ENCODE results near the gene ADAMTS6. TPM values are rescaled to one million over a fixed set of nuclear protein-coding genes. Genes with fewer than 3 reads are reported as not detected.

The ADAMTS6 gene
- total RNA-seq, 3 donors from 2014 or later (not counting 1 experiment from before 2014, with no cell fraction given) = 0.47 to 1.4 (median 1.1) TPM

- Histone ChIP-seq H3K4me1 (ENCODE audit: control insufficient read depth, insufficient read depth, low read length) (no peaks in the 10 kb centered on the region), H3K27ac (ENCODE audit: low read length) (no peak overlapping the region), H3K9me3 (ENCODE audit: control insufficient read depth, insufficient read depth, low read length) (no peaks in the 10 kb centered on the region), H3K4me3 (ENCODE audit: low read length) (no peak overlapping the region), H3K27me3 (ENCODE audit: control insufficient read depth, insufficient read depth, low read length) (no peaks in the 10 kb centered on the region), H3K36me3 (ENCODE audit: control insufficient read depth, insufficient read depth, low read length) (no peaks in the 10 kb centered on the region)
- ATAC-seq = no peak
- Mint-ChIP-seq H3K4me3 (no peak overlapping the region), H3K27ac (no peak overlapping the region), H3K4me1 (no peaks in the 10 kb centered on the region), H3K36me3 (peaks cover 6% of the 10 kb centered on the region), H3K27me3 (ENCODE audit: low read depth in 2 of 2) (no peaks in the 10 kb centered on the region), H3K9me3 (peaks cover 2% of the 10 kb centered on the region in 2 donors)
- TF ChIP-seq, protein P1, sequence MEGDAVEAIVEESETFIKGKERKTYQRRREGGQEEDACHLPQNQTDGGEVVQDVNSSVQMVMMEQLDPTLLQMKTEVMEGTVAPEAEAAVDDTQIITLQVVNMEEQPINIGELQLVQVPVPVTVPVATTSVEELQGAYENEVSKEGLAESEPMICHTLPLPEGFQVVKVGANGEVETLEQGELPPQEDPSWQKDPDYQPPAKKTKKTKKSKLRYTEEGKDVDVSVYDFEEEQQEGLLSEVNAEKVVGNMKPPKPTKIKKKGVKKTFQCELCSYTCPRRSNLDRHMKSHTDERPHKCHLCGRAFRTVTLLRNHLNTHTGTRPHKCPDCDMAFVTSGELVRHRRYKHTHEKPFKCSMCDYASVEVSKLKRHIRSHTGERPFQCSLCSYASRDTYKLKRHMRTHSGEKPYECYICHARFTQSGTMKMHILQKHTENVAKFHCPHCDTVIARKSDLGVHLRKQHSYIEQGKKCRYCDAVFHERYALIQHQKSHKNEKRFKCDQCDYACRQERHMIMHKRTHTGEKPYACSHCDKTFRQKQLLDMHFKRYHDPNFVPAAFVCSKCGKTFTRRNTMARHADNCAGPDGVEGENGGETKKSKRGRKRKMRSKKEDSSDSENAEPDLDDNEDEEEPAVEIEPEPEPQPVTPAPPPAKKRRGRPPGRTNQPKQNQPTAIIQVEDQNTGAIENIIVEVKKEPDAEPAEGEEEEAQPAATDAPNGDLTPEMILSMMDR (IDR thresholded peaks at IDR 0.05) = no peak
- intact Hi-C loops (cut with micrococcal nuclease) = no loop called here
- DNase-seq = no peak
- WGBS (ENCODE audit: insufficient coverage) = 83% methylated on average over 1 of the region's 1 CpG
Measured at GRCh38 chr5:65423623-65424022, 58.1 kb downstream of the ADAMTS6 start.

- H3K27ac Mint-ChIP-seq = no peak overlapping the region
- no peaks in the 10 kb centered on the region for H3K4me1 Mint-ChIP-seq
- no peaks in the 10 kb centered on the region for H3K4me1 ChIP-seq (ENCODE audit: control insufficient read depth, insufficient read depth, low read length)
- 100% methylated on average over 2 of the region's 2 CpGs for WGBS (ENCODE audit: insufficient coverage)
- no peak overlapping the region for H3K4me3 Mint-ChIP-seq
- DNase-seq = no peak
- H3K27me3 ChIP-seq (ENCODE audit: control insufficient read depth, insufficient read depth, low read length) = no peaks in the 10 kb centered on the region
- no peaks in the 10 kb centered on the region for H3K36me3 ChIP-seq (ENCODE audit: control insufficient read depth, insufficient read depth, low read length)
- ATAC-seq = no peak
- H3K36me3 Mint-ChIP-seq = peaks cover 6% of the 10 kb centered on the region
- TF ChIP-seq, protein P1 (IDR thresholded peaks at IDR 0.05) = no peak
- H3K4me3 ChIP-seq (ENCODE audit: low read length) = no peak overlapping the region
- no peaks in the 10 kb centered on the region for H3K27me3 Mint-ChIP-seq (ENCODE audit: low read depth in 2 of 2)
- intact Hi-C loops (cut with micrococcal nuclease) = no loop called here
- H3K9me3 ChIP-seq (ENCODE audit: control insufficient read depth, insufficient read depth, low read length) = no peaks in the 10 kb centered on the region
- H3K9me3 Mint-ChIP-seq = peaks cover 2% of the 10 kb centered on the region in 2 donors
- no peak overlapping the region for H3K27ac ChIP-seq (ENCODE audit: low read length)
Measured at GRCh38 chr5:65418661-65419060, 63.1 kb downstream of the ADAMTS6 start.

GRCh38 chr5:65413822-65414221 is 67.9 kb downstream of the ADAMTS6 start:
- H3K9me3 Mint-ChIP-seq = peaks cover 0 to 3% of the 10 kb centered on the region in 2 donors
- H3K27ac ChIP-seq (ENCODE audit: low read length) = no peak overlapping the region
- TF ChIP-seq, protein P1 (IDR thresholded peaks at IDR 0.05) = no peak
- no peaks in the 10 kb centered on the region for H3K36me3 Mint-ChIP-seq
- no peaks in the 10 kb centered on the region for H3K36me3 ChIP-seq (ENCODE audit: control insufficient read depth, insufficient read depth, low read length)
- WGBS (ENCODE audit: insufficient coverage) = 48% methylated on average over 2 of the region's 2 CpGs
- no peaks in the 10 kb centered on the region for H3K27me3 ChIP-seq (ENCODE audit: control insufficient read depth, insufficient read depth, low read length)
- H3K4me1 ChIP-seq (ENCODE audit: control insufficient read depth, insufficient read depth, low read length) = no peaks in the 10 kb centered on the region
- no peak overlapping the region for H3K4me3 Mint-ChIP-seq
- H3K4me3 ChIP-seq (ENCODE audit: low read length) = no peak overlapping the region
- ATAC-seq = no peak
- H3K9me3 ChIP-seq (ENCODE audit: control insufficient read depth, insufficient read depth, low read length) = no peaks in the 10 kb centered on the region
- H3K27ac Mint-ChIP-seq = no peak overlapping the region
- H3K4me1 Mint-ChIP-seq = no peaks in the 10 kb centered on the region
- no peak for DNase-seq
- H3K27me3 Mint-ChIP-seq (ENCODE audit: low read depth in 2 of 2) = no peaks in the 10 kb centered on the region
- intact Hi-C loops (cut with micrococcal nuclease) = no loop called here

- ATAC-seq (no peak), DNase-seq (no peak)
- H3K4me3 Mint-ChIP-seq = no peak overlapping the region
- Histone ChIP-seq H3K4me1 (ENCODE audit: control insufficient read depth, insufficient read depth, low read length) (no peaks in the 10 kb centered on the region), H3K27ac (ENCODE audit: low read length) (no peak overlapping the region), H3K4me3 (ENCODE audit: low read length) (no peak overlapping the region), H3K27me3 (ENCODE audit: control insufficient read depth, insufficient read depth, low read length) (no peaks in the 10 kb centered on the region), H3K36me3 (ENCODE audit: control insufficient read depth, insufficient read depth, low read length) (no peaks in the 10 kb centered on the region), H3K9me3 (ENCODE audit: control insufficient read depth, insufficient read depth, low read length) (no peaks in the 10 kb centered on the region)
- 90% methylated on average over 2 of the region's 2 CpGs for WGBS (ENCODE audit: insufficient coverage)
- TF ChIP-seq, protein P1 (IDR thresholded peaks at IDR 0.05) = no peak
- peaks cover 3% of the 10 kb centered on the region in 2 donors for H3K9me3 Mint-ChIP-seq
- no peaks in the 10 kb centered on the region for H3K27me3 Mint-ChIP-seq (ENCODE audit: low read depth in 2 of 2)
- intact Hi-C loops (cut with micrococcal nuclease) = no loop called here
- no peak overlapping the region for H3K27ac Mint-ChIP-seq
- H3K36me3 Mint-ChIP-seq = no peaks in the 10 kb centered on the region
- H3K4me1 Mint-ChIP-seq = no peaks in the 10 kb centered on the region
Measured at GRCh38 chr5:65412842-65413241, 68.9 kb downstream of the ADAMTS6 start.
